NCI-H524 treated with DMSO at 0.1 percent for 48 hours (cell line): Measurements from ENCODE around the gene LSM4.
"Not testable (repeated sequence)": the region's sequence is repeated elsewhere in the genome, so short reads cannot be mapped to it uniquely, and the experiment has no call there.

Experiments
- DNase-seq: peaks from one replicate; lab custom pipeline; 2025; lab: John Stamatoyannopoulos, UW

The LSM4 gene

DNA sequence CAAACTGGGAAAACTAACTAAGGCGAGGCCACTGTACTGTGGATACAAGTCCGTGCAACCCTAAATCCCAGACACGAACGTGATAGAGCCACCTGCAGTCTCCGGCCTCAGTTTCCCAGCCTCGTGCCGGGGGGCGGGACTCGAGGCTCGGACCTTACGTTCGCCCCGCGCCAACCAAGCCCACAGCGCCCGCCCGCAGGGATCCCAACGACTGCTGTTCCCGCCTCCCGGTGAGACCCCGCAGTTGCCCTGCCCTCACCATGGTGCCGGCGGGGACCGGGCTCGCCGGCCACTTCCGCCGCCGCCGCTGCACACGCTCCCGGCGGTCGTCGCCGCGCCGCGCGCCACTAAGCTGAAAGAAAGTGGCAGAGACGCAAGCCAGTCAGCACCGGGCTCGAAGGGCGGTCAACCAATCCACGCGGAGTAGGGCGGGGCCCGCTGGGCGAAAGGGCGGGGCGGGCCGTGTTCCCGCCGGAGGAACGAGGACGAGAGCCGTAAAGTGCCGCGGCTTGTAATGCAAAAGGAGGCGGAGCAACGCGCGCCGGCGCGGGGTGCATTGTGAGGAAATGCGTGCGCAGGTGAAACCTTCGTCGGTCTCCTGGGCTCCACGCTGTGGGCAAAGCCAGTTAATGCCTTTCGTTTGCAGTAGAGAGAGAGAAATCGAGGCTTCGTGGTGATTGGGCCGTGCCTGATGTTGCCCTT lies at the start of gene LSM4:
Gene LSM4 (minus strand): TSS at position 318 of the 702 bp plus-strand sequence. CDS start 56 bp downstream, at position 262.
- peak; percentile 96 for DNase-seq

DNA sequence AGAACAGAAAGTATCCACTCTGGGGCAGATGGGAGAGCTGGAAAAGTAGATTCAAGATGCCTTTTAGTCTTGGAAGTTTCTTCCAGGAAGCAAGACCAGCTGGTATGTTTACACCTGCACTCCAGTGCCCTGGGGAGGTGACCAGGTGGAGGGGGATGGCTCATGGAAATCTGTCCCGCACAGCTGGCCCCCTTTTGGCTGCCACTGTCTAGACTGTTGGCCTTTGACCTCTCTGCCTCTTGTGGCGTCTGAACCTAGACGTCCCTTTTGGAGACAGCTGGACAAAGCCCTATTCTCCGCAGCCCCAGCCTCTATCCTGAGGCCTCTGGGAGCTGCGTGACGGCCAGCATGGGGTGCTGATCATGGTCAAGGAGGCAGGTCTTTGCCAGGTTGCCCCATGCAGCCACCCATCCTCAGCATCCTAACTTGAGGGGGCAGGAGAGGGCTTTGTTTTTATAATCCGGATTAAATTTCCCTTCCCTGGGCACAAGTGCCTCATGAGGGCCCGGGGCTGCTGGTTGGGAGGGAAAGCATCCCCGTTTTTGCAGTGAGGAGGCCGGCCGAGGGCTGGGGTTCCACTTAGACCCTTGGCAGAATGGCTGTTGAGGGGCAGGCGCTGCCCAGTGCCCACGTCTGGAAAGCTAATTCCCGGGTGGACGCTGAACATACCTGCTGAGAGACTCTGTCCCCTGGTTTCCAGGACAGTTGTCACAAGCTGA lies 45.8 kb upstream of the LSM4 start:
- peak; percentile 47 for DNase-seq

DNA sequence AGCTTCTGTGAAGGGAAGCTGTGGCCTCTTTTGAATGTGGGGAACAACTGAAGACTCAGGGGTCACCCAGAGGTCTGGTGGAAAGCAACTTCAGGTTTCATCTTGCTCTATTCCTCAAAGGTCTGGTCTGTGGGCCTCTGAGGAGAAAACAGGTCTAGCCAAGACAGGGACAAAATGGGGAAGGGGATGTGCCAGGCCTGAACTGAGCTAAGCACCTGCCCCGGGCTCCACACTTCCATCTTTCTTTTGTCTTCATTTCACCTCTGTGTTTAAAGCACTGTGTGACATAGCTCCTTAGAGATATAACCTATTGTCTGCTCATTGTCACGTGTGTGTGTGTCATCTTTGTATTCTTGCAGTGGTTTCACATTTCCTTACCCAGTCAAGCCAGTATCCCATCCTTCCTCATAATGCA lies 43.2 kb upstream of the LSM4 start:
- DNase-seq: no peak

DNA sequence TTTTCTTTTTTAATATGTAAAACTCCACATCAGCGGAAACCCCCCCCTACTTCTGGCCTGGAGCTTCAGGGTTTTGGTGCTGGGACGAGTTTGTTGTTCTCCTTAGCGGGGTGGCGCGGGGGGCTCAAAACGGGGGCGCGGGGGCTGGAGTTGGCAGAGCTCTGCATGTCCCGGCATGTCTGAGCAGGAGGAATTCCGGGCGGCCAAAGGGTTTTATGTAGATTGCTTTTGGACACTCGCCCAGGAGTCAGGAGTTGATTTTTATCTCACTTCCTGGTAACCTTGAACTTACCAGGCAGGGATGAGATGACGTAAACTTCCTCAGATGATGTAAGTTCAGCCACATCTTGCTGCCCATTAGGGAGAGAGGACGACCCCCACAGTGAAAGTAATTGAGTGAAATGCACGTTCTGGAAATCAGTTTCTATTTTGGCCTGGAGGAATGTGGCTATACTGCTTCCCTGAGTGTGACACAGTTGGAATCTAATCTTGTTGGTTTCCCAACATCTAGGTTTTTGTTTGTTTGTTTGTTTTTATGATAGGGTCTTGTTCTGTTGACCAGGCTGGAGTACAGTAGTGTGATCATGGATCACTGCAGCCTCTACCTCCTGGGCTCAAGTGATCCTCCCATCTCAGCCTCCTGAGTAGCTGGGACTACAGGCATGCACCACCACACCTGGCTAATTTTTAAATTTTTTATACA lies 42.1 kb upstream of the LSM4 start:
- no peak for DNase-seq

DNA sequence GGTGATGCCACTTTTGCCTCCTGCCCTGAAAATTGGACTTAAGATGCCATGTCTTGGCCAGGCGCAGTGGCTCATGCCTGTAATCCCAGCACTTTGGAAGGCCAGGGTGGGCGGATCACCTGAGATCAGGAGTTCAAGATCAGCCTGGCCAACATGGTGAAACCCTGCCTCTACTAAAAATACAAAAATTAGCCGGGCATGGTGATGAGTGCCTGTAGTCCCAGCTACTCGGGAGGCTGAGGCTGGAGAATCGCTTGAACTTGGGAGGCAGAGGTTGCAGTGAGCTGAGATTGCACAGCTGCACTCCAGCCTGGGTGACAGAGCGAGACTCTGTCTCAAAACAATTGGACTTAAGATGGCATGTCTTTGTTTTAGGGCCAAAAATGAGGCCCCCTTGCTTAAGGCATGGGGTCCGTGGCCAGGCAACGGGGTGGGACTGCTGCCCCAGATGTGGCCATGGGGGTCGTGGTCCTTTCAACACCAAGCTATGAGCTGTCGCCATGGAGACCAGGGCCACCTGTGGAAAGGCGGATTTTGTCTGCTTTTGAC lies 41.5 kb upstream of the LSM4 start:
- not testable (repeated sequence) for DNase-seq

DNA sequence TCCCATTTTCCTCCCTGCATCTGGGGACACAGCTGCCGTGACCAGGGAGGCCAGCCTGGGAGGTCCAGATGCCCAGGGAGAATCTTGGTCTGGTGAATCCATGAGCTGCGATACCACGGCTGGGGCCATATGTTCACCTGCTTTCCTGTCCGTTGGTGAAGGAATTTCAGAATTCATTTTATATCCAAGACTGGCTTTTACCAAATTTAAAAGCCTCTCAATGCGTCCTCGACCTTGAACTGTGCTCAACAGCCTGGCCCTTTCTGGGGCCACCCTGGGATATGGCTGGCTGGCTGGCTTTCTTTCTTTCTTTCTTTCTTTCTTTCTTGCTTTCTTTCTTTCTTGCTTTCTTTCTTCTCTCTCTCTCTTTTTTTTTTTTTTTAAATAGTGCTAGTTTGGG lies 40.9 kb upstream of the LSM4 start:
- DNase-seq: no peak

DNA sequence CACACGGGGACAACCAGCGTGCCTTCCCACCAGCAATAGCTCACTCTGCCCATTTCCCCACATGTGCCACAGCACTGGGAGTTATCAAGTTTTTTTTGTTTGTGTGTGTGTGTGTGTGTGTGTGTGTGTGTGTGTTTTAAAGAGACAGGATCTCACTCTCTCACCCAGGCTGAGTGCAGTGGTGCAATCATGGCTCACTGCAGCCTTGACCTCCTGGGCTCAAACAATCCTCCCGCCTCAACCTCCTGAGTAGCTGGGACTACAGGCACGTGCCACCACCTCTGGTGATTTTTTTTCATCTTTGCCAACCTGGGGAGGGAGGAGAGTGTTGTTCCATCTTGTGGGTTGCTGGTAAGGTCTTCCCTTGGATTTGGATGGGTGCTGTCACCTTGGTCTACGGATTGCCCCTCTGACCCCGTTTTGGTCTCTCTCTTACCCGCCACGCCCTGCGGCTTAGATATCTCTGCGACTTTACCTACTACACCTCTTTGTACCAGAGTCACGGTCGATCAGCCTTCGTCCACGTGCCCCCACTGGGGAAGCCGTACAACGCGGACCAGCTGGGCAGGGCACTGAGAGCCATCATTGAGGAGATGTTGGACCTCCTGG lies 40.2 kb upstream of the LSM4 start:
- no peak for DNase-seq

DNA sequence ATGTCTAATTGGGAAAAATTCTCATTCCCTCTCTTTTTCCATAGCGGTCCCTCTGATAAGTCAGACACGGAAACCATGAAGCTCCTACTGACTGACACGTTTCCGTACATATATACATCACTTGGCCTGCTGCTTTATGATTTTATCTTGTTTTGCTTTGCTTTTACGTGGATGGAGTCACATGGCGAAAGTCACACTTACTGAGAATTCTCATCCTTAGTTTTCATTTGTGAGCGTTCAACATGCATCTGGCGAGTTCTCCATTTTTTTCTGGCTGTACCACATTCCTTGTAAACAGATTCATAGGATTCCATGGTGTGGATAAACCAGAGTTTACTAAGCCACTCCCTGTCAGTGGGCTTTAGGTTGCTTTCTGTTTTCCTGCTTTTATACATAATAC lies 38.8 kb upstream of the LSM4 start:
- no peak for DNase-seq

DNA sequence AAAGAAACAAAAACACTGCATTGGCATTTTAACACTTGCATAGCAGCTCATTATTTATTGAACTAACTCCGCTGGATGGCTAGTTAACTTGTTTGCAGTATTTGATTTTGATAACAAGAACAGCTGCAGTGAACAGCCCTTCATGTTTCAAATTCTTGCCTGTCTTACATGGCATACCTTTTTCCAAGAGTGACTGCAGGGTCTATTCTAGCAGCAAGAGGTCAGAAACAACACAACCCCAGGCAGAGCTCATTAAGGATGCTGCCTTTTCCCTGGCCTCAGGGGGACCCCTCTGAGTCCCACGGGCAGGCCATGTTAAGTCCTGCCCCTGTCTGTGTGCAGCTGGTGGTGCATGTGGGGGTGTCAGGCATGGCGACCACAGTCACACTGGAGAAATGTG lies 34.2 kb upstream of the LSM4 start:
- DNase-seq: no peak

DNA sequence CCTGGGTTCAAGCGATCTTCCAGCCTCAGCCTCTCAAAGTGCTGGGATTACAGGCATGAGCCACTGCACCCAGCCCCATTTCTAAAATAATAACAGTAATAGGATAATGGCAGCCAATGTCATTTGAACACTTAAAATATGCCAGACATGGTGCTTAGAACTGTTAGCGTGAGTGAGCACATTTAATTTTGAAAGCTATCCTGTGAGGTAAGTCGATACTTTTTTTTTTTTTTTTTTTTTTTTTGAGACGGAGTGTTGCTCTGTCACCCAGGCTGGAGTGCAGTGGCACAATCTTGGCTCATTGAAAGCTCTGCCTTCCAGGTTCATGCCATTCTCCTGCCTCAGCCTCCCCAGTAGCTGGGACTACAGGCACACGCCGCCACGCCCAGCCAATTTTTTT lies 31.9 kb upstream of the LSM4 start:
- not testable (repeated sequence) for DNase-seq

DNA sequence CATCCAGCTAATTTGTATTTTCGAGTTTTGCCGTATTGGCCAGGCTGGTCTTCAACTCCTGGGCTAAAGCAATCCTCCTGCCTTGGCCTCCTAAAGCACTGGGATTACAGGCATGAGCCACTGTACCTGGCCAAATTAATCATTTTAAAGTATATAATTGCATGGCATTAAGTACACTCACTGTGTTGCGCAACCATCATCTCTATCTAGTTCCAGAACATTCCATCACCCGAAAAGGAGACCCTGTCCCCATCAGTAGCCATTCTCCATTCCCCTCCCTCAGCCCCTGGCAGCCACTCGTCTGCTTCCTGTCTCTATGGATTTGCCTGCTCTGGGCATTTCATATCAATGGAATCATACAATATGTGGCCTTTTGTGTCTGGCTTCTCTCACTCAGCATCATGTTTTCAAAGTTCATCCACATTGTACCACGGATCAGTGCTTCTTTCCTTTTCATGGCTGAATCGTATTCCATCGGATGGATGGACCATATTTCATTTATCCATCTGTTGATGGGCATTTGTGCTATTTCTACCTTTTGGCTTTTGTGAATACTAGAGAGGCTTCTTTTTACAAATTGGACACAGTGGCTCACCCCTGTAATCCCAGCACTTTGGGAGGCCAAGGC lies 30.6 kb upstream of the LSM4 start:
- no peak for DNase-seq

DNA sequence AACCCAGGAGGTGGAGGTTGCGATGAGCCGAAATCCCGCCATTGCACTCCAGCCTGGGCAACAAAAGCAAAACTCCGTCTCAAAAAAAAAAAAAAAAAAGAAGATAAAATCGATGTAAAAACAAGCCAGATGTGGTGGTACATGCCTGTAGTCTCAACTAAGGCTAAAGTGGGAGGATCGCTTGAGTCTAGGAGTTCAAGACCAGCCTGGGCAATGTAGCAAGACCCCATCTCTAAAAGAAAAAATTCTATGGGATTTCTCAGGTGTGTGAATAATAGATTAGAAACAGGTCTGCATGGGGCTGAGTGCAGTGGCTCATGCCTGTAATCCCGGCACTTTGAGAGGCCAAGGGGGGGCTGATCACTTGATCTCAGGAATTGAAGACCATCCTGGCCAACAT lies 28.7 kb upstream of the LSM4 start:
- no peak for DNase-seq

DNA sequence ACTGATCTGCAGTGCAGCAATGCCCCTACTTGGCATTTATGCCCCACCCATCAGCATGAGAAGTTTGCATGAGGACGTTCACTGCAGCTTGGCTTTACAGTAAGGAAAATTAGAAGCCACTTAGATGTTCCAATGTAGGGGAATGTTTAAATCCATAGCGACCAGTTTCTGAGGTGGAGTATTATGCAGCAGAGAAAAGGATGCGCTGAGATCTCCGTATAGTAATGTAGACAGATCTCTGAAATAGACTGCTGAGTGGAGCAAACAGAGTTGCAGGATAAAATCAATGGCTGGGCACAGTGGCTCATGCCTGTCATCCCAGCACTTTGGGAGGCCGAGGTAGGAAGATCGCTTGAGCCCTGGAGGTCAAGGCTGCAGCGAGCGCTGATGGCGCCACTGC lies 27.6 kb upstream of the LSM4 start:
- no peak for DNase-seq

DNA sequence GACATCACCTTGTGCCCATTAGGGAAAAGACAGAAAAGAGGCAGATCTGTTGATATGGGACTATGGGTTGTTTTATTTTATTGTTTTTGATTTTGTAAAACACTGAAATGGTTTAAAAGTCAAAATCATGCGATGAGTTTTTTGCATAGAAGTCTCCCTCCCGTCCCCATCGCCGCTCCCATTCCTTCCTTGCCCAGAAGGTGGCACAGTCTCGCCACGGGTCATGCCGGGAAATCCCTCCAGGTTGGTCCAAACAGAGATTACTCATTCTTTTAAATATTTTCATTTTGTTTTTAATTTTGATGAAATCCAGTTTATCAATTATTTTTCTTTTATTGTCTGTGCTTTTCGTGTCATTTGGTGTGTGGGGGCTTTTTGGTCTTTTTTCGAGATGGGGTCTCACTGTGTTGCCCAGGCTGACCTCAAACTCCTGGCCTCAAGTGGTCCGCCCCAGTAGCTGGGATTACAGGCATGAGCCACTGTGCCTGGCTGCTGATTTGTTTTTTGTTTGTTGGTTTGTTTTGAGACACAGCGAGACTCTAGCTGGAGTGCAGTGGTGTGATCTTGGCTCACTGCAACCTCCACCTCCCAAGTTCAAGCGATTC lies 26.8 kb upstream of the LSM4 start:
- DNase-seq: no peak

DNA sequence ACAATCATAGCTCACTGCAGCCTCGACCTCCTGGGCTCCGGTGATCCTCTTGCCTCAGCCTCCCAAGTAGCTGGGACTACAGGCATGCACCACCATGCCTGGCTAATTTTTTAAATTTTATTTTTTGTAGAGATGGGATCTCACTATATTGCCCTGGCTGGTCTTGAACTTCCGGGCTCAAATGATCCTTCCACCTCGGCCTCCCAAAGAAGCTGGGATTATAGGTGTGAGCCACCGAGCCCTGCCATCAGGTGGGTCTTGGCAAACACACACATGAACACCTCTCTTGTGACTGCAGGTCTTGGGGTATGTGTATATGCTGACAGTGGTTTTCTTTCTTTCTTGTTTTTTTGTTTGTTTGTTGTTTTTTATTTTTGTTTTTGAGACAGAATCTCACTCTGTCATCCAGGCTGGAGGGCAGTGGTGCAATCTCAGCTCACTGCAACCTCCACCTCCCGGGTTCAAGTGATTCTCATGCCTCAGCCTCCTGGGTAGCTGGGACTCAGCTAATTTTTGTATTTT lies 26.0 kb upstream of the LSM4 start:
- DNase-seq: not testable (repeated sequence)

DNA sequence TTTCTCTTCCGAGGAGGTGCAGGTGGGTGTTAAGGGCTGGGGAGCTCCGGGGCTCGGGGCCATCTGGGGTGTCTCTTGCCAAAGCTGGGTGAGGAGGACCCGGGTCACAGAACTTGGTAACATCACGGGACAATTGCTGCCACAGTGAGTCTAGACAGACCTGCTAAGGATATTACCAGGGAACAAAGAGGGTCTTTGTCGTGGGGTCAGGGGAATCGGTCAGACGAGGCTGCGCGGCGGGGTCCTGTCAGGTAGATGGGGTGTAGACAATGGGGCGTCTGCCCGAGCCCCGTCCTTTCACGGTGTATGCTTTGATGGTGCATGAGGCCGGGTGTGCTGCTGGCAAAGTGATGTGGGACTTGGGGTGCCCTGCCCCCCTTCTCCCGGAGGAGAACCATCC lies 25.3 kb upstream of the LSM4 start:
- no peak for DNase-seq

DNA sequence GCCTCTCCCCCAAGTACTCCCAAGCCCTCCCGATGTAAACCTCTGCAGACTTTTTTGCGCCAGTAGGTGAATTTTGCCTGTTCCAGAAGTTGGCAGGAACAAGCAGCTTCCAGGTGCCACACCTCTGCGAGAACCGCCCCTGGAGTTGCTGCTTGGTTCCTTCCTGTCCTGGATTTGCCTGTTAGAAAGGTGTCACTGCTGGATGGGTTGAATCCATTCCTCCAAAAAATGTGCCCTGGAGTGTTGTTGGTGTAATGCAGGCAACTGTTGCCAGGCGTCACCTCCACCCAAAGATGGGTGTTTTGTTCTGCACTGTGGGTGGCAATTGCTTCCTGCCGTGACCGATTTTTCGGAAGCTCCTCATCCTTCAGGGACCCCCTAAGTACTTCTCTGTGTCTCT lies 23.2 kb upstream of the LSM4 start:
- no peak for DNase-seq

DNA sequence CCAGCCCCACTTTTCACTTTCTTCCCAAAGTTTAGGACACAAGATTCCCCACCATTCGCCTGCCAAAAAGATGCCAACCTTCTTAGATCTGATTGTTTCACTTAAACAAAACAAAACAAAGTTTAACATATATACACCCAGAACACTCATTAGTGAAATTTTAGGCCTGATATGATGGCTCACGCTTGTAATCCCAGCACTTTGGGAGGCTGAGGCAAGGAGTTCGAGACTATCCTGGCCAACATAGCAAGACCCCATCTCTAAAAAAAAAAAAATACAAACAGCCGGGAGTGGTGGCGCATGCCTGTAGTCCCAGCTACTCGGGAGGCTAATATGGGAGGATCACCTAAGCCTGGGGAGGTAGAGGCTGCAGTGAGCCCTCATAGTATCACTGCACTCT lies 22.4 kb upstream of the LSM4 start:
- no peak for DNase-seq

DNA sequence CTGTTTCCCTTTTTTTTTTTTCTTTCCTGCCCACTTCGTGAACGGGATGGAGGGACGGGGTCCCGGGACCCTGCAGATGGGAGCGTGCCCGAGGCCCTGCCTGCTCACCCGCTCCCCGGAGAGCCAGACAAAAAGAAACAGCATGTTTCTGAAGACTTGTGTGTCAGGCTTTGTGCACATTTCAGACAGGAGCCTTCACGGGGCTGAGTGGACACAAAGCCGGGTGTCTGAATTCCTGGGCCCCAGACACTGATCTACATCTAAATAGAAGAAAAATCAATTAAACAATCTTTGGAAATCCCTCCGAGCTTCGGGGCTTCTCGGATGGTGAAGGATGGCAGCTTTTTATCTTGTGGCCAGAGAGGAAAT lies 21.7 kb upstream of the LSM4 start:
- no peak for DNase-seq

DNA sequence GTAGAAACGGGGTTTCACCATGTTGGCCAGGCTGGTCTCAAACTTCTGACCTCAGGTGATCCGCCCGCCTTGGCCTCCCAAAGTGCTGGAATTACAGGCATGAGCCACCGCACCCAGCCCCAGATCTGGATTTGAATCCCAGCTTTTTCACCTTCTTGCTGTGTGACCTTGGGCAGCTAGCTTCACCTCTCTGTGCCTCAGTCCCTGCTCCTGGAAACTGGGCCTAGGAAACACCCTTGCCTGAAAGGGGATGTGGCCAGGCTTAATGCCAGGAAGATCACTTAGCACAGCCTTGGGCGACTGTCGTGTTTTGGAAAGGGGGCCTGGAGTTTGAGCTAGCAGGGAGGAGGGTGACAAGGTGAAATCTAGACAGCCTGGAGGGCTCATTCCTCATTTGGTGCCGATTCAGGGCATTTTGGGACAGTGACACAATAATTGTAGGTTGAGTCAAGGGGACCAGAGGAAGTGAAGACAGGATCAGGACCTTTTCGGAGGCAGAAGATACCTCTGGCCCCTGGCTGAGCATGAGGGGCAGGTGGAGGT lies 19.3 kb upstream of the LSM4 start:
- DNase-seq: no peak
